ENCODE measurements around the gene COL15A1. TPM values are rescaled to one million over a fixed set of nuclear protein-coding genes. Genes with fewer than 3 reads are reported as not detected.

Gene COL15A1
- total and polyA plus RNA-seq, 2 of the 8 experiments (the other 6 are each of a cell fraction or from before 2014, with no cell fraction given): 0.12 to 0.15 TPM

- TF ChIP-seq CHD7 (IDR thresholded peaks at IDR 0.05; ENCODE audit: insufficient replicate concordance, low read length): no peak
Measured at GRCh38 chr9:99075246-99075912, 131.7 kb downstream of the COL15A1 start (continued).

All from H1 (cell line).